Measurements from ENCODE around the gene PLP2.

Gene PLP2

GRCh38 chrX:49174723-49175122 lies 3.0 kb downstream of the PLP2 start:
- no peak for DNase-seq (ENCODE audit: low read depth)
- no peak overlapping the region for H3K4me3 ChIP-seq (replicated peaks; ENCODE audit: low read depth, low read length)
- TF ChIP-seq, protein P1, sequence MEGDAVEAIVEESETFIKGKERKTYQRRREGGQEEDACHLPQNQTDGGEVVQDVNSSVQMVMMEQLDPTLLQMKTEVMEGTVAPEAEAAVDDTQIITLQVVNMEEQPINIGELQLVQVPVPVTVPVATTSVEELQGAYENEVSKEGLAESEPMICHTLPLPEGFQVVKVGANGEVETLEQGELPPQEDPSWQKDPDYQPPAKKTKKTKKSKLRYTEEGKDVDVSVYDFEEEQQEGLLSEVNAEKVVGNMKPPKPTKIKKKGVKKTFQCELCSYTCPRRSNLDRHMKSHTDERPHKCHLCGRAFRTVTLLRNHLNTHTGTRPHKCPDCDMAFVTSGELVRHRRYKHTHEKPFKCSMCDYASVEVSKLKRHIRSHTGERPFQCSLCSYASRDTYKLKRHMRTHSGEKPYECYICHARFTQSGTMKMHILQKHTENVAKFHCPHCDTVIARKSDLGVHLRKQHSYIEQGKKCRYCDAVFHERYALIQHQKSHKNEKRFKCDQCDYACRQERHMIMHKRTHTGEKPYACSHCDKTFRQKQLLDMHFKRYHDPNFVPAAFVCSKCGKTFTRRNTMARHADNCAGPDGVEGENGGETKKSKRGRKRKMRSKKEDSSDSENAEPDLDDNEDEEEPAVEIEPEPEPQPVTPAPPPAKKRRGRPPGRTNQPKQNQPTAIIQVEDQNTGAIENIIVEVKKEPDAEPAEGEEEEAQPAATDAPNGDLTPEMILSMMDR (IDR thresholded peaks at IDR 0.05; ENCODE audit: low read length, missing control alignments): no peak

- no peak overlapping the region for H3K4me3 ChIP-seq (replicated peaks; ENCODE audit: low read depth, low read length)
- TF ChIP-seq, protein P1 (IDR thresholded peaks at IDR 0.05; ENCODE audit: low read length, missing control alignments): no peak
Observed at GRCh38 chrX:49175435-49176274, 4.0 kb downstream of the PLP2 start.

DNA sequence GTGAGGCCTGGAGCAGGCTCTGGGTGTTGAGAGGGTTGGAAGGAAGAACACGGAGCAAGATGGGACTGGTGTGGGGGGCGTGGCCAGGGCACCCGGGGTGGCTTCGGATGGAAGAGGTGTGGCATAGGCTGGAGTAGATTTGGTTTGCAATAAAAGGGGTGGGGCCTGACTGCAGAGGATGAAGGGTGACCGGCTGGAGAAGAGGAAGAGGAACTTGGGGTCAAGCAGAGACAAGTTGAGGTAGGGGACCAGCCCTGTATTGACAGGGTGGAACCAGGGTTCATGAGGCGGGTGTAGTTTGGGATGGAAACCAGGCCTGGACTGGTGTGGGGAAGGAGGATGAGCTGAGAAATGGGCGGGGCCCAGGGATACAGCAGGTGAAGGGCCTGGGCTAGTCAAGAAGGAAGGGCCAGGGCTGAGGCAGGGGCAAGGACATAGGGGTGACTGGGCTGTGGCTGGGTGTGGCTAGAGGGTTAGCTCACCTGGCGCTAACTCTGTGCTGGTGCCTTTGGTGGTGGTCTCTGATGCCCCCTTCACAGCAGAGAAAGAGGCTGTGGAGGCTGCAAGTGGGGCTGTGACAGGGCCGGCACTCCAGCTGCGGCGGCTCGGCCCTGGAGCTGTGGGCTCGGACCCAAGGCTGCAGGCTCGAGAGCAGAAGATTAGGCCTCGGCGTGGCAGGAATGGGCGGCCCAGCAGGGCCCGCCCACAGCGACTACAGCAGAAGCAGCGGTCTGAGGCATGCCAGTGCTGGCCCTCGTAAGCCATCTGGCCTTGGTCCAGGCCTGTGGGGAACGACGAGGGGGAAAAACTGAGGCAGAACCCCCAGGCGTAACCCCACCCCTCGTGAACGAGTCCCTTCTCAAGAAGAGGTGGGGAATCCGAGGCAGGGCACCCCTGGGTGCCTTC lies 5.0 kb downstream of the PLP2 start:
- TF ChIP-seq, protein P1 (IDR thresholded peaks at IDR 0.05; ENCODE audit: low read length, missing control alignments): no peak
- H3K4me3 ChIP-seq (replicated peaks; ENCODE audit: low read depth, low read length): no peak overlapping the region
- DNase-seq (ENCODE audit: low read depth): no peak

More at GRCh38 chrX:49175435-49176274, 4.0 kb downstream of the PLP2 start:
- DNase-seq (ENCODE audit: low read depth): no peak

- TF ChIP-seq, protein P1 (IDR thresholded peaks at IDR 0.05; ENCODE audit: low read length, missing control alignments): peak; percentile 9
- DNase-seq (ENCODE audit: low read depth): no peak
- H3K4me3 ChIP-seq (replicated peaks; ENCODE audit: low read depth, low read length): no peak overlapping the region
Observed at GRCh38 chrX:49177338-49177833, 5.7 kb downstream of the PLP2 start.

DNA sequence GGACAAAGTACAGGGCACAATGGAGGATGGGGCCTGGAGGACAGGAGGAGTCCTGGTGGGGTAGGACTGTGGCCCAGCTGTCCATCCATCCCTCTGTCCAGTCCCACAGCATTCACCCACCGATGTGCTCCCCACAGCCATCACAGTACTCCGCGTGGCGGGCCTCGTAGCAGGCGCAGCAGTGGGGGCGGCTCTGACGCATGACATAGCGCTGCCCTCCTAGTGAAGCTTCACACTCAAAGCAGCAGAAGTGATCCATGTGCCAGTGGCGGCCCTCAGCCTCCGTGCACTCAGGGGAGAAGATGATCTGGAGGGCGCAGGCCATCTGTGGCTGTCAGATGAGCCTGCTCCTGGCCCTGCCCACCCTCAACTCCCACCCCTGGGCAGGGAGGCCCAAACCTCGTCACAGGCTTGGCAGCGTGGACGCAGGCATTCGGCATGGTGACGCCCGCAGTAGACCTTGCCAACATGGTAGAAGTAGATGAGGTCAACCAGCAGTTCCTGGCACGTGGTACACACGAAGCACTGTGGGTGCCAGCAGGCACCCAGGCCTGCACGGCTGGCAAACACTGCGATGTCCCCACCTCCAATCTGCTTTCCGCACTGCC lies 6.3 kb downstream of the PLP2 start:
- no peak overlapping the region for H3K4me3 ChIP-seq (replicated peaks; ENCODE audit: low read depth, low read length)
- TF ChIP-seq, protein P1 (IDR thresholded peaks at IDR 0.05; ENCODE audit: low read length, missing control alignments): no peak
- no peak for DNase-seq (ENCODE audit: low read depth)

DNA sequence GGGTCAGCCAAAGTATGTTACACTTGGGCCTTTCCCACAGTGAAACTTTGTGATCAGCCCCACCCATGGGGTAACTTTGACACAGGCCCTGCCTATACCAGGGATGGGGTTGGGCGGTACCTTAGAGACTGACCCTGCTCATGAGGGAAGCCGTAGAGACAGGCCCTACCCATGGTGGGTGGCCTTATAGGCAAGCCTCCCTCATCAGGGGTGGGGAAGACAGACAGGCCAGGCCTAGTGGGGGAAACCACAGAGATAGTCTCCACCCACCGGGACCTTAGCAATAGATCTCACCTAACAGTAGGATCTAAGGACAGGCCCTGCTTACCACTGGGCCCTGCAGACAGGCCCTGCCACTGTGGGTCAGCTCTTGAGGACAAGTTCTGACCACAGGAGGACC lies 6.8 kb downstream of the PLP2 start:
- no peak for DNase-seq (ENCODE audit: low read depth)
- no peak overlapping the region for H3K4me3 ChIP-seq (replicated peaks; ENCODE audit: low read depth, low read length)
- TF ChIP-seq, protein P1 (IDR thresholded peaks at IDR 0.05; ENCODE audit: low read length, missing control alignments): no peak

Measured in fibroblast of pulmonary artery (primary cell).